Right ventricle myocardium superior (tissue), 1 donor: Measurements from ENCODE around the gene BEAN1. TPM values are rescaled to one million over a fixed set of nuclear protein-coding genes. Genes with fewer than 3 reads are reported as not detected.
"Not testable (repeated sequence)": the region's sequence is repeated elsewhere in the genome, so short reads cannot be mapped to it uniquely, and the experiment has no call there.

Experiments
- ATAC-seq: fragments of 200-7000 bp; cut with Tn5 transposase; one replicate; pipeline ENCODE4 v1.9.1; 2020; ENCODE audit warnings: mild to moderate bottlenecking; ENCODE audit not compliant: poor library complexity
- DNase-seq: peaks from one replicate; pipeline ENCODE4 v3.0.0-alpha.2; 2020
- intact Hi-C: fragments of 100-400 bp; cut with DNase I; formaldehyde crosslinking; loops from one replicate; pipeline ENCODE4 v1.11.2; 2022
- total RNA-seq: library from RNA; stranded (reverse); fragmentation: NEBNext Ultra II Directional; extraction: Animal tissue kit (Norgen Biotek cat#: 25700); gene quantifications from one replicate; pipeline ENCODE4 v1.2.1, GENCODE V29; 2021
- donor health status: DM: no; HTN: yes; CAD: no; lungs with severe emphysema.

Gene BEAN1
- total RNA-seq, 1 donor from 2014 or later: 1.4 TPM

- intact Hi-C loops: no loop called here
- no peak for ATAC-seq
- peak; percentile 9 for DNase-seq
Observed at GRCh38 chr16:66458292-66458691, 31.2 kb downstream of the BEAN1 start.

DNA sequence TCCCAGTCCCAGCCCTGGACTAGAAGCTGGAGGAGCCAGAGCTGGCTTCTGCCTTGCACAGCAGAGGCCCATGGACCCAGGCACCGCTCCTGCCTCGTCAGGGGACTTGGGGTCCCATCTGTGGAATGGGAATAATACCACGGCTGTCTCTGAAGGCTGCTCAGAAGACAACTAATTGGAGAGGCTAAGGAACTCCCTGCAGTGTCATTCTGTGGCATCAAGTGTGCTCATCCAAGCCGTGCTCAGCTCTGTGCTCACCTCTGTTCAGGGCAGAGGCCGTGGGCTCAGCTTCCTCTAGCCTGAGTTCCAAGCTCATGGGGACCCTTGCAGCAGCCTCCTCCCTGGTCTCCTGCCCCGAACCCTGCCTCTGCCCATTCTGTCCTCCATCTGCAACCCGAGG is 31.8 kb downstream of the BEAN1 start:
- peak; percentile 11 for DNase-seq
- ATAC-seq: no peak
- intact Hi-C loops: no loop called here

DNA sequence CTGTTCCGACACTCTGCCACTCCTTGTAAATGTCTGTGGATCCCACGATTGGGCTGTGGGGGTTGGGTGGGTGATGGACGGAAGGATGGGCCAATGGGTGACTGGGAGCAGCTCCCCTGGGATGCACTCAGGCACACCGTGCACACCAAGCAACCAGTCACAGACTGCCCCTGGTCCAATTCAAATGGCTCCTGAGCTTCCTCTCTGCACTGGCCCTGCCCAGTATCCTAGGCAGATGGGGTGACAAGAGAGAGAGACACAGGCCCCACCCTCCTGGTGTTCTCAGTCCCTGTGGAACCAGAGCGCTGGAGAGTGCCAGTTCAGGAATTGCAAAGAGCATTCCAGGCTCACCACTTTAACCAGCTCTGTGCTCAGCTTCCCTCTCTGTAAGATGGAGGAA is 32.8 kb downstream of the BEAN1 start:
- no peak for ATAC-seq
- no peak for DNase-seq
- intact Hi-C loops: no loop called here

- intact Hi-C loops: no loop called here
Observed at GRCh38 chr16:66460703-66461102, 33.6 kb downstream of the BEAN1 start.

DNA sequence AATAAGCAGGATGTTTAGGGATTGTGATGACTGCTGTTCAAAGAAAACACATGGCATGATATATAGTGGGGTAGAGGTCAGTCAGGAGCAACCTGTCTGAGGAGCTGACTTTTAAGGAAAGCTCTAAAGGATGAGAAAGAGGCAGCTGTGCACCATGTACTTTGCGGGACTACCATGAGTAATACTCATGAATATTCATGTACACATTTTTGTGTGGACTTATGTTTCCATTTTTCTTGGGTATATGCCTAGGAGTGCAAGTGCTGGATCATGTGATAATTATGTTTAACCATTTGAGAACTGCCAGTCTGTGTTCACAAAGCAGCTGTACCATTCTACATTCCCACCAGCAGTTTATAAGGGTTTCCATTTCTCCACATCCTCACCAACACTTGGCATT is 35.8 kb downstream of the BEAN1 start:
- intact Hi-C loops: no loop called here
- ATAC-seq: no peak
- no peak for DNase-seq

More at GRCh38 chr16:66460703-66461102, 33.6 kb downstream of the BEAN1 start:
- ATAC-seq: no peak
- no peak for DNase-seq

- DNase-seq, intact Hi-C loops, ATAC-seq: not testable (repeated sequence)
Observed at GRCh38 chr16:66465946-66466345, 38.9 kb downstream of the BEAN1 start.

GRCh38 chr16:66466636-66467035 is 39.5 kb downstream of the BEAN1 start:
- ATAC-seq, intact Hi-C loops, DNase-seq: not testable (repeated sequence)

GRCh38 chr16:66467611-66468010 is 40.5 kb downstream of the BEAN1 start:
- ATAC-seq: no peak
- DNase-seq: no peak
- intact Hi-C loops: no loop called here

GRCh38 chr16:66468321-66468965 is 41.3 kb downstream of the BEAN1 start:
- ATAC-seq (no peak), DNase-seq (no peak)
- intact Hi-C loops: no loop called here

- intact Hi-C loops: no loop called here
- no peak for DNase-seq
Observed at GRCh38 chr16:66469291-66469946, 42.3 kb downstream of the BEAN1 start.

GRCh38 chr16:66469947-66470546 is 43.0 kb downstream of the BEAN1 start:
- DNase-seq (no peak), ATAC-seq (no peak)
- intact Hi-C loops: no loop called here

More at GRCh38 chr16:66469291-66469946, 42.3 kb downstream of the BEAN1 start:
- no peak for ATAC-seq

- DNase-seq (no peak), ATAC-seq (no peak)
- intact Hi-C loops: no loop called here
Observed at GRCh38 chr16:66470556-66470955, 43.5 kb downstream of the BEAN1 start.

GRCh38 chr16:66471264-66471663 is 44.2 kb downstream of the BEAN1 start:
- DNase-seq: no peak
- ATAC-seq: no peak
- intact Hi-C loops: no loop called here

DNA sequence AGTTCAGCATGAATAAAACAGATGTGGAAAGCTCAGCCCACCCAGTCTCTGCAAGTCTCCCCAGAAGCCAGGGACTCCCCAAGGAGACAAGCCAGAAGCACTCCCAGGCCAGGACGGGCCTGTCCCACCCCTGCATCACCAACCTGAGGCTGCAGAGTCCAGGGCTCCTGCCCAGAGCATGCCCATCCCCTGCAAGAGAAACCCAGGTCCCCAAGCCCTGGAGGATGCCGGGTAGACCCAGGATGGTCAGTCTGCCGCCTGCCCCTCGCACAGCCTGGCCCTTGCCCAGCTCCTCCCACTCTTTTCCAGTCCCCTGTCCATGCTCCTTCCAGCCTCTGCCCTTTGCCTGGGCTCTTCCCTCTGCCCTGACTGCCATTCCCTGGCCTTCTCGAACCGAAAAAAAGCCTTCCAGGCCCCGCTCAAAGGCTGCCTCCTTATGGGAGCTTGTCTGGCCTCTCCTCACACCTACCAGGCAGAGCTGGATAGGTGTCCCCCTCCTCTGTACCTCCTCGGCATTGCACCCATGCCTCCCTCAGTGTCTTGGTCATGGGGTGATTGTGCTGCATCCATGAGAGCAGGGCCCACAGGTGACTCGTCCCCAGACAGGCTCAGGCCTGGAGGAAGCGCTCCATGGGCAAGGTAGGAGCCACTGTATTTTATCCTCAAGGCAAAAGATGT is 44.8 kb downstream of the BEAN1 start:
- no peak for DNase-seq
- no peak for ATAC-seq
- intact Hi-C loops: no loop called here

DNA sequence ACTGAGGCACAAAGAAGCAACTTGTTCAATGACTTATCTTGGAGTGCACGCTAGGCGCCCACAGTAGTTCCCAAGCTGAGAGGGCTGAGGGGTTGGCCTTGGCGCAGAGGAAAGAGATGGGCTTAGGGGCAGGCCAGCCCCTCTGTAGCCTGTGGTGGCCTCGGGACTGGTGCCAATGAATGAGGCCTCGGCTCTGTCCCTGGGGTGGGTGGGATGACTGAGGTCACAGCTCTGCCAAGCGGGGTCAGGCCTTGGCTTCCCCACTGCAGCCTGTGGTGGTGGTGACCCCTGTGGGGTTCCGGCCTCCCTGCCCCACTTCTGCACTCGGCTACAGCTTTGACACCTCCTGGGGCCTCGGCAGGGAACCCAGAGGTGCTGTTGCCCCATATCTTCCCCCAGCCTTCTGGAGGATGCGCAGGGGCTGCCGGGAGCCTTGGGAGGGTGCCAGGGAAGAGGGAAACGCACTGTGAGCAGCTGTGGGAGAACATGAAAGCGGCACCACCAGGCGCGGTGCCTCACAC is 46.0 kb downstream of the BEAN1 start:
- ATAC-seq (no peak), DNase-seq (no peak)
- intact Hi-C loops: no loop called here

DNA sequence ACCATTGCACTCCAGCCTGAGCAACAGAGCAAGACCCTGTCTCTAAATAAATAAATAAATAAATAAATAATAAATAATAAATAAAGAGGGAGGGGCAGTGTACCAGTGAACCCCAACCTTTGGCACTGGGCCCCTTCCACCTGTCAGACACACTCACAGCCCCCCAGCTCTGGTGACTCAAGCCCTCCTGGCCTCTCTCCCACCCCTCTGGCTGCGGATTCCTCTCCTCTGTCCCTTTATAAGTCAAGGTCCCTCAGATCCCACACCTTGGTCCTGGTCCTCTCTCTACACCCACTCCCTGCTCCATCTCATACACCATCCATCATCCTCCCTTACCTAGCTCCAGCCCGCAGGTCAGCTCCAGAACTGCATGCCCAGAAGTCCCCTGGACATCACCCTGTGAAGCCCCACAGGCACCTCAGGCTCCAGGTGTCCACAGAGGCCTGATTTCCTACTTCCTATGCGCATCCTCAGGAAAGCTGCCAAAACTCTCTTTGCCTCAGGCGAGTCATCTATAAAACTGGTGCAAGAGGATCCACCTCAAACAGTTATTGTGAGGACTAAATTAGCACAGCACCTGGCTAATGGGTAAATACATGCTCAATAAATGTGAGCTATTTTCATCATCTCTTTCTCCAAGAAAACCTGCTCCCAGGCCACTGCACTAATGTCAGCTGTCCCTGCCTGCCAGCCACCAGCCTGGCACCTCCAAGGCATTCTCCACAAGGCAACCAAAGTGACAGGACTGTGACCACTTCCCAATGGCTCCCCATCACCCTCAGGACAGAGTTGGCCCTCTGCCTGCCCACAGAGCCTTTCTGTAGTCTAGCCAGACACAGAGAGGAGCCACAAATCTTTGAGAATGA is 46.8 kb downstream of the BEAN1 start:
- DNase-seq: no peak
- ATAC-seq: no peak
- intact Hi-C loops: no loop called here

DNA sequence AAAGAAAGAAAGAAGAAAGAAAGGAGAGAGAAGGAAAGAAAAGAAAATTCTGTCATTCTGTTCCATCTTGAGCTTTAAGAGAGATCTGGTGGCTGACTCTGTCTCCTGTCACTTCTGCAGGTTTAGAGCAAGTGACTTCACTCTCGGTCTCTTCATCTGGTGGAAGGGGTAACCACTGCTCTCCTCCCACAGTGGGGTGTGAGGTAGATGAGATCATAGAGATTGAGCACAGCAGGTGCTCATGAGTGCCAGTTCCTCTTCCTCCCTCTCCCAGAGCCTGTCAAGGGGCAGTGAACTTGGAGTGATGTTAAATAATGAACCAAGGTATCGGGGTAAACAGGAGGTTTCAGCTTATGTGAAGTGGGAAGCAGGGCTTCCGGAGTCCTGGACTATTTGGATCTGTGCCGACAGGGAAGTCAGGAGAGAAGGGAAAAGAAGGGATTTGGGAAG is 47.7 kb downstream of the BEAN1 start:
- intact Hi-C loops: no loop called here
- DNase-seq (no peak), ATAC-seq (no peak)

DNA sequence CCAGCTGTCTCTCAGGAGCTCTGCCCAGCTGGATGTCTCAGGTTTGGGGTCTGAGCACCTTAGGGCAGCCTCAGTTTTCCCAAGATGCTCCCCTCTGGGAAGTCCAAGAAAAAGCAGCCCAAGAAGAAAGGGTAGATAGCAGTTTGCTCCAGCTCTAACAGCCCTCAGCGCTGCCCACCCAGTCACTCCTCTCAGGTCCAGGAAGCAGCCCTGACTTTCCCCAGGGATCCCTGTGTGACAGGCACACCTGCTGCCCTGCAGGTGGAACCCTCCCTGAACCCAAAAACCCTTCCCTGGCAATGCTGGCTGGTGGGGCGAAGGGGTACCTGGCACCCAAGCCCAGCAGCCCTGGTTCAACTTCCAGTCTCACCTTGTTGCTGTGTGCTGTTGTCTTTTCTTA is 48.1 kb downstream of the BEAN1 start:
- intact Hi-C loops: no loop called here
- ATAC-seq (no peak), DNase-seq (no peak)
